ENCODE results near the gene UBXN7.
"Not testable (repeated sequence)": the region's sequence is repeated elsewhere in the genome, so short reads cannot be mapped to it uniquely, and the experiment has no call there.

The UBXN7 gene

DNA sequence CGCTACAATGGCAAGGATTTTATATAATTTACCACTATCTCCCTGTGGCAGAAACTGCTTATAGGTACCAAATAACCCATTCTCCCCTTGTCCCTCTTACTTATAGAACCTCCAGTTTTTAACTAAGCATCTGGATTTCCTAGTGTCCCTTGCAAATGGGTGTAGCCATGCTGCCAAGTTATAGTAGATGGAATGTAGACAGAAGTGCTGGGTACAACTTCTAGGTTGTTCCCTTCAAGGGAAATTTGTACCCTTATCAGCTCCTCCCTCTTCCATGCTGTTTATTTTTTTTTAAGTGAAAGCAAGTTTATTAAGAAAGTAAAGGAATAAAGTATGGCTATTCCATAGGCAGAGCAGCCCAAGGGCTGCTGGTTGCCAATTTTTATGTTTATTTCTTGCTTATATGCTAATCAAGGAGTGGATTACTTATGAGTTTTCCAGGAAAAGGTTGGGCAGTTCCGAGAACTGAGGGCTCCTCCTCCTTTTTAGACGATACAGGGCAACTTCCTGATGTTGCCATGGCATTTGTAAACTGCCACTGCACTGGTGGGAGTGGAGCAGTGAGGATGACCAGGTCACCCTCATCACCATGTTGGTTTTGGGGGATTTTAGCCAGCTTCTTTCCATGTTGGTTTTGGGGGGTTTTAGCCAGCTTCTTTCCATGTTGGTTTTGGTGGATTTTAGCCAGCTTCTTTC lies 53.9 kb downstream of the UBXN7 start:
- no peak overlapping the region for H3K4me3 ChIP-seq (replicated peaks; ENCODE audit: low read depth, low read length)
- TF ChIP-seq, protein P1, sequence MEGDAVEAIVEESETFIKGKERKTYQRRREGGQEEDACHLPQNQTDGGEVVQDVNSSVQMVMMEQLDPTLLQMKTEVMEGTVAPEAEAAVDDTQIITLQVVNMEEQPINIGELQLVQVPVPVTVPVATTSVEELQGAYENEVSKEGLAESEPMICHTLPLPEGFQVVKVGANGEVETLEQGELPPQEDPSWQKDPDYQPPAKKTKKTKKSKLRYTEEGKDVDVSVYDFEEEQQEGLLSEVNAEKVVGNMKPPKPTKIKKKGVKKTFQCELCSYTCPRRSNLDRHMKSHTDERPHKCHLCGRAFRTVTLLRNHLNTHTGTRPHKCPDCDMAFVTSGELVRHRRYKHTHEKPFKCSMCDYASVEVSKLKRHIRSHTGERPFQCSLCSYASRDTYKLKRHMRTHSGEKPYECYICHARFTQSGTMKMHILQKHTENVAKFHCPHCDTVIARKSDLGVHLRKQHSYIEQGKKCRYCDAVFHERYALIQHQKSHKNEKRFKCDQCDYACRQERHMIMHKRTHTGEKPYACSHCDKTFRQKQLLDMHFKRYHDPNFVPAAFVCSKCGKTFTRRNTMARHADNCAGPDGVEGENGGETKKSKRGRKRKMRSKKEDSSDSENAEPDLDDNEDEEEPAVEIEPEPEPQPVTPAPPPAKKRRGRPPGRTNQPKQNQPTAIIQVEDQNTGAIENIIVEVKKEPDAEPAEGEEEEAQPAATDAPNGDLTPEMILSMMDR (IDR thresholded peaks at IDR 0.05; ENCODE audit: low read depth, low read length, missing control alignments): no peak
- no peak for DNase-seq (ENCODE audit: extremely low read depth, low read depth)

GRCh38 chr3:196377321-196377720 lies 54.9 kb downstream of the UBXN7 start:
- no peak overlapping the region for H3K4me3 ChIP-seq (replicated peaks; ENCODE audit: low read depth, low read length)
- TF ChIP-seq, protein P1 (IDR thresholded peaks at IDR 0.05; ENCODE audit: low read depth, low read length, missing control alignments): no peak
- DNase-seq (ENCODE audit: extremely low read depth, low read depth): no peak

DNA sequence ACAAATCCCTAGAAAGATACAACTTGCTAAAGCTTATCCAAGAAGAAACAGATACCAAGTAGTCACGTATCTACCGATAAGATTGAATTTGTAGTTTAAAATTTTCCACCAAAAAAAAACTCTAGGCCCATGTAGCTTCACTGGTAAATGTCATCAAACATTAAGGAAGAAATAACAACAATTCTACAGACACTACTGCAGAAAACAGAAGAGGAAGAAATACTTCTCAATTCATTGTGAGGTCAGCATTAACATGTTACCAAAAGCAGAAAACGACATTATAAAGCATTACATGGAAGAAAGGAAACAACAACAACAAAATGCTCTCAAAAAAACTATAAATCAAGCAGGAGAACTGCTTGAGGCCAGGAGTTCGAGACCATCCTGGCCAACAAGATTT lies 66.5 kb downstream of the UBXN7 start:
- TF ChIP-seq, protein P1 (IDR thresholded peaks at IDR 0.05; ENCODE audit: low read depth, low read length, missing control alignments): no peak
- H3K4me3 ChIP-seq (replicated peaks; ENCODE audit: low read depth, low read length): no peak overlapping the region
- DNase-seq (ENCODE audit: extremely low read depth, low read depth): no peak

DNA sequence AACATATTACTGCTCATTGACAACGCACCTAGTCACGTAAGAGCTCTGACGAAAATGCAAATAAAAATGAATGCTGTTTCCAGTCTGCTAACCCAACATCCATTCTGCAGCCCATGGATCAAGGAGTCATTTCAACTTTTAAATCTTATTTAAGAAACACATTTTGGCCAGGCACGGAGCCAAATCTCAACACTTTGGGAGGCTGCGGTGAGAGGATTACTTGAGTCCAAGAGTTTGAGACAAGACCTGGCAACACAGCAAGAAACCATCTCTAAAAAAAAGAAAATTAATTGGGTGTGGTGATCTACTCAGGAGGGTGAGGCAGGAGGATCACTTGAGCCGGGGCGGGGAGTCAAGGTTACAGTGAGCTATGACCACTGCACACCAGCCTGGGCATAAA lies 71.6 kb downstream of the UBXN7 start:
- TF ChIP-seq, protein P1 (IDR thresholded peaks at IDR 0.05; ENCODE audit: low read depth, low read length, missing control alignments): no peak
- DNase-seq (ENCODE audit: extremely low read depth, low read depth): no peak
- no peak overlapping the region for H3K4me3 ChIP-seq (replicated peaks; ENCODE audit: low read depth, low read length)

- DNase-seq (ENCODE audit: extremely low read depth, low read depth); H3K4me3 ChIP-seq (replicated peaks; ENCODE audit: low read depth, low read length): not testable (repeated sequence)
These were observed 73.7 kb downstream of the UBXN7 start for GRCh38 chr3:196358540-196358939.

- TF ChIP-seq, protein P1 (IDR thresholded peaks at IDR 0.05; ENCODE audit: low read depth, low read length, missing control alignments): no peak
- H3K4me3 ChIP-seq (replicated peaks; ENCODE audit: low read depth, low read length): no peak overlapping the region
- DNase-seq (ENCODE audit: extremely low read depth, low read depth): no peak
These were observed 74.3 kb downstream of the UBXN7 start for GRCh38 chr3:196357905-196358304.

GRCh38 chr3:196356556-196356955 lies 75.7 kb downstream of the UBXN7 start:
- no peak for DNase-seq (ENCODE audit: extremely low read depth, low read depth)
- no peak overlapping the region for H3K4me3 ChIP-seq (replicated peaks; ENCODE audit: low read depth, low read length)
- TF ChIP-seq, protein P1 (IDR thresholded peaks at IDR 0.05; ENCODE audit: low read depth, low read length, missing control alignments): no peak
